WTC11 (cell line): ENCODE data around the gene STK32B. TPM values are rescaled to one million over a fixed set of nuclear protein-coding genes. Genes with fewer than 3 reads are reported as not detected.

Experiments used
- ATAC-seq: fragments of 200-7000 bp; cut with Tn5 transposase; 2 replicates; pipeline ENCODE4 v1.10.0; 2021; ENCODE audit warnings: mild to moderate bottlenecking, moderate library complexity
- CTCF ChIA-PET: fragments of 300-600 bp; sonication (Branson Sonifier 250); formaldehyde crosslinking; loops from one replicate; lab custom pipeline; 2021; ENCODE audit warnings: antibody characterized with exemption; lab: Charles Lee
- POLR2A ChIA-PET: fragments of 350-600 bp; sonication (Branson Sonifier 250); formaldehyde crosslinking; loops from one replicate; lab custom pipeline; 2021; ENCODE audit warnings: antibody characterized with exemption; lab: Charles Lee
- DNase-seq: peaks from one replicate; pipeline ENCODE4 v3.0.0; 2021; ENCODE audit warnings: low spot score
- H3K27ac Mint-ChIP-seq: 2 replicates; pipeline ENCODE4 v1.8.0; 2021; ENCODE audit warnings: mixed read lengths
- H3K27me3 Mint-ChIP-seq: 2 replicates; pipeline ENCODE4 v1.8.0; 2021; ENCODE audit warnings: low read depth, mild to moderate bottlenecking, moderate library complexity, mixed read lengths
- H3K36me3 Mint-ChIP-seq: 2 replicates; pipeline ENCODE4 v1.8.0; 2021; ENCODE audit warnings: mixed read lengths
- H3K4me1 Mint-ChIP-seq: 2 replicates; pipeline ENCODE4 v1.8.0; 2022; ENCODE audit warnings: mixed read lengths
- H3K4me3 Mint-ChIP-seq: 2 replicates; pipeline ENCODE4 v1.8.0; 2021; ENCODE audit warnings: mild to moderate bottlenecking, moderate library complexity, mixed read lengths
- H3K9me3 Mint-ChIP-seq: 2 replicates; pipeline ENCODE4 v1.8.0; 2021; ENCODE audit warnings: mixed read lengths
- GABPB1 ChIP-seq: sonication (generic); formaldehyde crosslinking; IDR thresholded peaks from 2 replicates; pipeline ENCODE4 v1.8.1; 2023; ENCODE audit warnings: mild to moderate bottlenecking, missing genetic modification reagents
- KAT7 ChIP-seq: sonication (generic); formaldehyde crosslinking; IDR thresholded peaks from 2 replicates; pipeline ENCODE4 v1.8.1; 2023; ENCODE audit warnings: missing genetic modification reagents, mild to moderate bottlenecking, borderline replicate concordance
- total RNA-seq: library from RNA; stranded (reverse); gene quantifications from 3 replicates; pipeline ENCODE4 v1.2.3, GENCODE V29; 2021
- TF ChIP-seq, protein P1 (sequence below): sonication (generic); formaldehyde crosslinking; conservative IDR thresholded peaks from 2 replicates; pipeline ENCODE4 v1.8.1; 2022; ENCODE audit warnings: mild to moderate bottlenecking, missing genetic modification reagents
- TF ChIP-seq, protein P2 (sequence below): sonication (generic); formaldehyde crosslinking; IDR thresholded peaks from 2 replicates; pipeline ENCODE4 v1.8.1; 2023; ENCODE audit warnings: mild to moderate bottlenecking, missing genetic modification reagents, moderate library complexity
- TF ChIP-seq, protein P3 (sequence below): sonication (generic); formaldehyde crosslinking; IDR thresholded peaks from 2 replicates; pipeline ENCODE4 v1.8.1; 2023; ENCODE audit warnings: mild to moderate bottlenecking, missing genetic modification reagents
- TF ChIP-seq, protein P4 (sequence below): fragments of 250-450 bp; sonication (Bioruptor Pico); IDR thresholded peaks from 2 replicates; pipeline ENCODE4 v1.9.0; 2021; ENCODE audit warnings: mild to moderate bottlenecking, borderline replicate concordance
- TF ChIP-seq, protein P5 (sequence below): sonication (generic); formaldehyde crosslinking; IDR thresholded peaks from 2 replicates; pipeline ENCODE4 v1.8.1; 2022; ENCODE audit warnings: mild to moderate bottlenecking, missing genetic modification reagents, moderate library complexity, borderline replicate concordance
- TF ChIP-seq, protein P6 (sequence below): sonication (generic); formaldehyde crosslinking; IDR thresholded peaks from 2 replicates; pipeline ENCODE4 v1.8.0; 2023; ENCODE audit warnings: missing genetic modification reagents
- TF ChIP-seq, protein P7 (sequence below): fragments of 250-450 bp; sonication (Bioruptor Pico); IDR thresholded peaks from 2 replicates; pipeline ENCODE4 v1.9.0; 2021; ENCODE audit warnings: mild to moderate bottlenecking
- TF ChIP-seq, protein P8 (sequence below): sonication (generic); formaldehyde crosslinking; conservative IDR thresholded peaks from 2 replicates; pipeline ENCODE4 v1.8.1; 2023; ENCODE audit warnings: mild to moderate bottlenecking, low read depth, missing genetic modification reagents, moderate library complexity
- TF ChIP-seq, protein P9 (sequence below): sonication (generic); formaldehyde crosslinking; IDR thresholded peaks from 2 replicates; pipeline ENCODE4 v1.8.0; 2022; ENCODE audit warnings: mild to moderate bottlenecking, missing genetic modification reagents

STK32B gene
- total RNA-seq, 1 experiment from 2014 or later, result 1.9 TPM

DNA sequence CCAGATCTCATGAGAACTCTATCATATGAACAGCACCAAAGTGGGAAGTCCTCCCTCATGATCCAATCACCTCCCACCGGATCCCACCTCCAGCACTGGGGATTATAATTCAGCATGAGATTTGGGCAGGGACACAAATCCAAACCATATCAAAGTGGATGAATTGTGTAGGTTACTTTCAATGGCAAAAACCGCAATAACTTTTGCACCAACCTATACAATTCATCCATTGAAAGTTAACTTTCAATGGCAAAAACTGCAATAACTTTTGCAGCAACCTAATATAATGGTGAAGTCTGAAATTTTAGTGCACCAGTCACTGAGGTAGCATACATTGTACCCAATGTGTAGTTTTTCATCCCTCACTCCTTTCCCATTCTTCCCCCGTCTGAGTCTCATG, 16.6 kb downstream of the STK32B start:
- DNase-seq, result no peak
- Mint-ChIP-seq H3K4me3 (no peak overlapping the region), H3K9me3 (peaks cover 27% of the 10 kb centered on the region), H3K4me1 (peaks cover 20% of the 10 kb centered on the region), H3K36me3 (peaks cover 12% of the 10 kb centered on the region), H3K27ac (no peak overlapping the region), H3K27me3 (peaks cover under 1% of the 10 kb centered on the region; the same call in 1 of the 2 replicates)
- POLR2A ChIA-PET, result no interaction called here
- no peak for ATAC-seq
- TF ChIP-seq GABPB1 (CRISPR knock-in tag), result no peak
- TF ChIP-seq, protein P1, sequence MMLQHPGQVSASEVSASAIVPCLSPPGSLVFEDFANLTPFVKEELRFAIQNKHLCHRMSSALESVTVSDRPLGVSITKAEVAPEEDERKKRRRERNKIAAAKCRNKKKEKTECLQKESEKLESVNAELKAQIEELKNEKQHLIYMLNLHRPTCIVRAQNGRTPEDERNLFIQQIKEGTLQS (CRISPR knock-in tag), result no peak
- TF ChIP-seq, protein P2, sequence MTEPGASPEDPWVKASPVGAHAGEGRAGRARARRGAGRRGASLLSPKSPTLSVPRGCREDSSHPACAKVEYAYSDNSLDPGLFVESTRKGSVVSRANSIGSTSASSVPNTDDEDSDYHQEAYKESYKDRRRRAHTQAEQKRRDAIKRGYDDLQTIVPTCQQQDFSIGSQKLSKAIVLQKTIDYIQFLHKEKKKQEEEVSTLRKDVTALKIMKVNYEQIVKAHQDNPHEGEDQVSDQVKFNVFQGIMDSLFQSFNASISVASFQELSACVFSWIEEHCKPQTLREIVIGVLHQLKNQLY (CRISPR knock-in tag), result no peak
- TF ChIP-seq, protein P3, sequence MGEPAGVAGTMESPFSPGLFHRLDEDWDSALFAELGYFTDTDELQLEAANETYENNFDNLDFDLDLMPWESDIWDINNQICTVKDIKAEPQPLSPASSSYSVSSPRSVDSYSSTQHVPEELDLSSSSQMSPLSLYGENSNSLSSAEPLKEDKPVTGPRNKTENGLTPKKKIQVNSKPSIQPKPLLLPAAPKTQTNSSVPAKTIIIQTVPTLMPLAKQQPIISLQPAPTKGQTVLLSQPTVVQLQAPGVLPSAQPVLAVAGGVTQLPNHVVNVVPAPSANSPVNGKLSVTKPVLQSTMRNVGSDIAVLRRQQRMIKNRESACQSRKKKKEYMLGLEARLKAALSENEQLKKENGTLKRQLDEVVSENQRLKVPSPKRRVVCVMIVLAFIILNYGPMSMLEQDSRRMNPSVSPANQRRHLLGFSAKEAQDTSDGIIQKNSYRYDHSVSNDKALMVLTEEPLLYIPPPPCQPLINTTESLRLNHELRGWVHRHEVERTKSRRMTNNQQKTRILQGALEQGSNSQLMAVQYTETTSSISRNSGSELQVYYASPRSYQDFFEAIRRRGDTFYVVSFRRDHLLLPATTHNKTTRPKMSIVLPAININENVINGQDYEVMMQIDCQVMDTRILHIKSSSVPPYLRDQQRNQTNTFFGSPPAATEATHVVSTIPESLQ, result no peak
- TF ChIP-seq, protein P4, sequence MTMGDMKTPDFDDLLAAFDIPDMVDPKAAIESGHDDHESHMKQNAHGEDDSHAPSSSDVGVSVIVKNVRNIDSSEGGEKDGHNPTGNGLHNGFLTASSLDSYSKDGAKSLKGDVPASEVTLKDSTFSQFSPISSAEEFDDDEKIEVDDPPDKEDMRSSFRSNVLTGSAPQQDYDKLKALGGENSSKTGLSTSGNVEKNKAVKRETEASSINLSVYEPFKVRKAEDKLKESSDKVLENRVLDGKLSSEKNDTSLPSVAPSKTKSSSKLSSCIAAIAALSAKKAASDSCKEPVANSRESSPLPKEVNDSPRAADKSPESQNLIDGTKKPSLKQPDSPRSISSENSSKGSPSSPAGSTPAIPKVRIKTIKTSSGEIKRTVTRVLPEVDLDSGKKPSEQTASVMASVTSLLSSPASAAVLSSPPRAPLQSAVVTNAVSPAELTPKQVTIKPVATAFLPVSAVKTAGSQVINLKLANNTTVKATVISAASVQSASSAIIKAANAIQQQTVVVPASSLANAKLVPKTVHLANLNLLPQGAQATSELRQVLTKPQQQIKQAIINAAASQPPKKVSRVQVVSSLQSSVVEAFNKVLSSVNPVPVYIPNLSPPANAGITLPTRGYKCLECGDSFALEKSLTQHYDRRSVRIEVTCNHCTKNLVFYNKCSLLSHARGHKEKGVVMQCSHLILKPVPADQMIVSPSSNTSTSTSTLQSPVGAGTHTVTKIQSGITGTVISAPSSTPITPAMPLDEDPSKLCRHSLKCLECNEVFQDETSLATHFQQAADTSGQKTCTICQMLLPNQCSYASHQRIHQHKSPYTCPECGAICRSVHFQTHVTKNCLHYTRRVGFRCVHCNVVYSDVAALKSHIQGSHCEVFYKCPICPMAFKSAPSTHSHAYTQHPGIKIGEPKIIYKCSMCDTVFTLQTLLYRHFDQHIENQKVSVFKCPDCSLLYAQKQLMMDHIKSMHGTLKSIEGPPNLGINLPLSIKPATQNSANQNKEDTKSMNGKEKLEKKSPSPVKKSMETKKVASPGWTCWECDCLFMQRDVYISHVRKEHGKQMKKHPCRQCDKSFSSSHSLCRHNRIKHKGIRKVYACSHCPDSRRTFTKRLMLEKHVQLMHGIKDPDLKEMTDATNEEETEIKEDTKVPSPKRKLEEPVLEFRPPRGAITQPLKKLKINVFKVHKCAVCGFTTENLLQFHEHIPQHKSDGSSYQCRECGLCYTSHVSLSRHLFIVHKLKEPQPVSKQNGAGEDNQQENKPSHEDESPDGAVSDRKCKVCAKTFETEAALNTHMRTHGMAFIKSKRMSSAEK, result no peak
- CTCF ChIA-PET, result no interaction called here

DNA sequence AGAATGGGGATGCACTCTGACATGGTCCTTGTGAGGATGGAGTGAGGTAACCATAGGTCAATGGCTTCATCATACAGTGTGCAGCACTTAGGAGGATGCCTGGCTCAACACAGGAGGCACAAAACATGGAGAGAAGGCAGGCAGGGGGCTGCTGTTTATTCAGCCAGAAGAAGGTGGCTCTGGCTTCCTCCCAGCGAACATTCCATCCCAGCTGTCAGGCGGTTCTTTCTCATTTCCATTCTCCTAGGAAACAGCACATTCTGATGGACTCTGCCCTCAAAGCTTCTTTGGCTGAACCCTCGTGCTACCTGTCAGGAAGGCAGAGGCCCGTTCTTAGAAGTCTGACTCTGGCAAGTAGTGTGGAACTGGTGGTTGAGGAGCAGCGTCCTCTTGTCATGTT, 18.6 kb downstream of the STK32B start:
- DNase-seq (no peak), ATAC-seq (no peak)
- ChIA-PET CTCF (no interaction called here), POLR2A (no interaction called here)
- H3K9me3 Mint-ChIP-seq, result peaks cover 27% of the 10 kb centered on the region
- peaks cover 12% of the 10 kb centered on the region for H3K36me3 Mint-ChIP-seq
- TF ChIP-seq, protein P5, sequence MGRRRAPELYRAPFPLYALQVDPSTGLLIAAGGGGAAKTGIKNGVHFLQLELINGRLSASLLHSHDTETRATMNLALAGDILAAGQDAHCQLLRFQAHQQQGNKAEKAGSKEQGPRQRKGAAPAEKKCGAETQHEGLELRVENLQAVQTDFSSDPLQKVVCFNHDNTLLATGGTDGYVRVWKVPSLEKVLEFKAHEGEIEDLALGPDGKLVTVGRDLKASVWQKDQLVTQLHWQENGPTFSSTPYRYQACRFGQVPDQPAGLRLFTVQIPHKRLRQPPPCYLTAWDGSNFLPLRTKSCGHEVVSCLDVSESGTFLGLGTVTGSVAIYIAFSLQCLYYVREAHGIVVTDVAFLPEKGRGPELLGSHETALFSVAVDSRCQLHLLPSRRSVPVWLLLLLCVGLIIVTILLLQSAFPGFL, result no peak
- TF ChIP-seq, protein P6, sequence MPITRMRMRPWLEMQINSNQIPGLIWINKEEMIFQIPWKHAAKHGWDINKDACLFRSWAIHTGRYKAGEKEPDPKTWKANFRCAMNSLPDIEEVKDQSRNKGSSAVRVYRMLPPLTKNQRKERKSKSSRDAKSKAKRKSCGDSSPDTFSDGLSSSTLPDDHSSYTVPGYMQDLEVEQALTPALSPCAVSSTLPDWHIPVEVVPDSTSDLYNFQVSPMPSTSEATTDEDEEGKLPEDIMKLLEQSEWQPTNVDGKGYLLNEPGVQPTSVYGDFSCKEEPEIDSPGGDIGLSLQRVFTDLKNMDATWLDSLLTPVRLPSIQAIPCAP (CRISPR knock-in tag), result no peak
- no peak for TF ChIP-seq KAT7 (CRISPR knock-in tag)
- TF ChIP-seq, protein P7, sequence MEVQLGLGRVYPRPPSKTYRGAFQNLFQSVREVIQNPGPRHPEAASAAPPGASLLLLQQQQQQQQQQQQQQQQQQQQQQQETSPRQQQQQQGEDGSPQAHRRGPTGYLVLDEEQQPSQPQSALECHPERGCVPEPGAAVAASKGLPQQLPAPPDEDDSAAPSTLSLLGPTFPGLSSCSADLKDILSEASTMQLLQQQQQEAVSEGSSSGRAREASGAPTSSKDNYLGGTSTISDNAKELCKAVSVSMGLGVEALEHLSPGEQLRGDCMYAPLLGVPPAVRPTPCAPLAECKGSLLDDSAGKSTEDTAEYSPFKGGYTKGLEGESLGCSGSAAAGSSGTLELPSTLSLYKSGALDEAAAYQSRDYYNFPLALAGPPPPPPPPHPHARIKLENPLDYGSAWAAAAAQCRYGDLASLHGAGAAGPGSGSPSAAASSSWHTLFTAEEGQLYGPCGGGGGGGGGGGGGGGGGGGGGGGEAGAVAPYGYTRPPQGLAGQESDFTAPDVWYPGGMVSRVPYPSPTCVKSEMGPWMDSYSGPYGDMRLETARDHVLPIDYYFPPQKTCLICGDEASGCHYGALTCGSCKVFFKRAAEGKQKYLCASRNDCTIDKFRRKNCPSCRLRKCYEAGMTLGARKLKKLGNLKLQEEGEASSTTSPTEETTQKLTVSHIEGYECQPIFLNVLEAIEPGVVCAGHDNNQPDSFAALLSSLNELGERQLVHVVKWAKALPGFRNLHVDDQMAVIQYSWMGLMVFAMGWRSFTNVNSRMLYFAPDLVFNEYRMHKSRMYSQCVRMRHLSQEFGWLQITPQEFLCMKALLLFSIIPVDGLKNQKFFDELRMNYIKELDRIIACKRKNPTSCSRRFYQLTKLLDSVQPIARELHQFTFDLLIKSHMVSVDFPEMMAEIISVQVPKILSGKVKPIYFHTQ (CRISPR knock-in tag), result no peak
- TF ChIP-seq, protein P8, sequence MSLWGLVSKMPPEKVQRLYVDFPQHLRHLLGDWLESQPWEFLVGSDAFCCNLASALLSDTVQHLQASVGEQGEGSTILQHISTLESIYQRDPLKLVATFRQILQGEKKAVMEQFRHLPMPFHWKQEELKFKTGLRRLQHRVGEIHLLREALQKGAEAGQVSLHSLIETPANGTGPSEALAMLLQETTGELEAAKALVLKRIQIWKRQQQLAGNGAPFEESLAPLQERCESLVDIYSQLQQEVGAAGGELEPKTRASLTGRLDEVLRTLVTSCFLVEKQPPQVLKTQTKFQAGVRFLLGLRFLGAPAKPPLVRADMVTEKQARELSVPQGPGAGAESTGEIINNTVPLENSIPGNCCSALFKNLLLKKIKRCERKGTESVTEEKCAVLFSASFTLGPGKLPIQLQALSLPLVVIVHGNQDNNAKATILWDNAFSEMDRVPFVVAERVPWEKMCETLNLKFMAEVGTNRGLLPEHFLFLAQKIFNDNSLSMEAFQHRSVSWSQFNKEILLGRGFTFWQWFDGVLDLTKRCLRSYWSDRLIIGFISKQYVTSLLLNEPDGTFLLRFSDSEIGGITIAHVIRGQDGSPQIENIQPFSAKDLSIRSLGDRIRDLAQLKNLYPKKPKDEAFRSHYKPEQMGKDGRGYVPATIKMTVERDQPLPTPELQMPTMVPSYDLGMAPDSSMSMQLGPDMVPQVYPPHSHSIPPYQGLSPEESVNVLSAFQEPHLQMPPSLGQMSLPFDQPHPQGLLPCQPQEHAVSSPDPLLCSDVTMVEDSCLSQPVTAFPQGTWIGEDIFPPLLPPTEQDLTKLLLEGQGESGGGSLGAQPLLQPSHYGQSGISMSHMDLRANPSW (CRISPR knock-in tag), result no peak
- TF ChIP-seq, protein P9, sequence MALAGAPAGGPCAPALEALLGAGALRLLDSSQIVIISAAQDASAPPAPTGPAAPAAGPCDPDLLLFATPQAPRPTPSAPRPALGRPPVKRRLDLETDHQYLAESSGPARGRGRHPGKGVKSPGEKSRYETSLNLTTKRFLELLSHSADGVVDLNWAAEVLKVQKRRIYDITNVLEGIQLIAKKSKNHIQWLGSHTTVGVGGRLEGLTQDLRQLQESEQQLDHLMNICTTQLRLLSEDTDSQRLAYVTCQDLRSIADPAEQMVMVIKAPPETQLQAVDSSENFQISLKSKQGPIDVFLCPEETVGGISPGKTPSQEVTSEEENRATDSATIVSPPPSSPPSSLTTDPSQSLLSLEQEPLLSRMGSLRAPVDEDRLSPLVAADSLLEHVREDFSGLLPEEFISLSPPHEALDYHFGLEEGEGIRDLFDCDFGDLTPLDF, result no peak
- H3K4me3 Mint-ChIP-seq, result no peak overlapping the region
- H3K27me3 Mint-ChIP-seq, result no peaks in the 10 kb centered on the region; the same call in 1 of the 2 replicates
- H3K4me1 Mint-ChIP-seq, result peaks cover 20% of the 10 kb centered on the region
- no peak overlapping the region for H3K27ac Mint-ChIP-seq
